H1 (cell line): ENCODE measurements around the gene FECH. TPM values are rescaled to one million over a fixed set of nuclear protein-coding genes. Genes with fewer than 3 reads are reported as not detected.
A peak's percentile ranks its signal among the peaks of the same experiment; 100 is the strongest.

ENCODE experiments used
- BCL11A ChIP-seq, 2 experiments: IDR thresholded peaks; one replicate each; pipeline ENCODE4 v1.6.1; 2011; ENCODE audit warnings: low read depth in 2 of 2, low read length in 2 of 2, mild to moderate bottlenecking in 2 of 2
- CEBPB ChIP-seq: IDR thresholded peaks from 2 replicates; pipeline ENCODE4 v1.6.1; 2012; ENCODE audit warnings: low read depth, low read length
- CHD7 ChIP-seq: fragments of 300-600 bp; sonication (generic); IDR thresholded peaks from 2 replicates; pipeline ENCODE4 v1.7.1; 2012; ENCODE audit warnings: low read length, moderate library complexity, mild to moderate bottlenecking, inconsistent platforms; ENCODE audit not compliant: insufficient replicate concordance
- HDAC2 ChIP-seq, 2 experiments: fragments of 300-600 bp in 1 of 2; sonication (generic) in 1 of 2; IDR thresholded peaks; 2 replicates each; pipeline ENCODE4 v1.6.1; 2011 to 2012; ENCODE audit warnings: low read depth in 2 of 2, low read length in 2 of 2, mild to moderate bottlenecking in 2 of 2, moderate library complexity in 2 of 2, borderline replicate concordance in 1 of 2, inconsistent platforms in 1 of 2
- HDAC6 ChIP-seq: IDR thresholded peaks from one replicate; pipeline ENCODE4 v1.7.1; 2012; ENCODE audit warnings: low read depth, mild to moderate bottlenecking, inconsistent platforms, low read length, moderate library complexity
- JUND ChIP-seq: IDR thresholded peaks from 2 replicates; pipeline ENCODE4 v1.6.1; 2011; ENCODE audit warnings: mild to moderate bottlenecking, improper control_type of control experiment, low read length
- NANOG ChIP-seq: IDR thresholded peaks from 2 replicates; pipeline ENCODE4 v1.6.1; 2011; ENCODE audit warnings: low read length, low read depth, mild to moderate bottlenecking, inconsistent platforms; ENCODE audit not compliant: insufficient read depth, poor library complexity, severe bottlenecking
- POLR2AphosphoS5 ChIP-seq: IDR thresholded peaks from 2 replicates; pipeline ENCODE4 v1.6.1; 2011; ENCODE audit warnings: low read depth, low read length
- SP1 ChIP-seq: IDR thresholded peaks from 2 replicates; pipeline ENCODE4 v1.6.1; 2011; ENCODE audit warnings: low read depth, low read length
- YY1 ChIP-seq: IDR thresholded peaks from 2 replicates; pipeline ENCODE4 v1.6.1; 2011; ENCODE audit warnings: low read depth, mild to moderate bottlenecking, low read length
- polyA plus RNA-seq, 7 experiments: library from polyadenylated mRNA; depleted of rRNA in 3 of 7; stranded (reverse) in 5 of 7; unstranded in 2 of 7; fragments of >200 nt in 5 of 7; fragments of 200-250 nt in 2 of 7; gene quantifications; 1 replicate in 5 of 7; 2 replicates in 1 of 7; 4 replicates in 1 of 7; pipeline versions ENCODE4 v1.2.1 to v1.2.3, GENCODE V29; 2011 to 2013; ENCODE audit warnings: missing spikeins in 2 of 7, mixed read lengths in 2 of 7
- total RNA-seq: library from RNA; stranded (reverse); fragmentation: NEBNext Ultra II Directional; extraction: Animal tissue kit (Norgen Biotek cat#: 25700); gene quantifications from 2 replicates; pipeline ENCODE4 v1.2.1, GENCODE V29; 2021

The FECH gene
- total and polyA plus RNA-seq, 2 of the 8 experiments (the other 6 are each of a cell fraction or from before 2014, with no cell fraction given), result 13.1 to 26.6 TPM

GRCh38 chr18:57586251-57587049 is at the start of gene FECH (continued):
- no peak for TF ChIP-seq CHD7
- peak; percentile 2; the same call in 1 of the 2 replicates for TF ChIP-seq POLR2AphosphoS5
- TF ChIP-seq NANOG, result no peak
- no peak for TF ChIP-seq BCL11A (IDR thresholded peaks at IDR 0.05; ENCODE audit: low read depth in 2 of 2, low read length in 2 of 2)
- no peak for TF ChIP-seq CEBPB
- peak; percentile 86; the same call in 1 of the 2 replicates for TF ChIP-seq YY1
- TF ChIP-seq HDAC2 (IDR thresholded peaks at IDR 0.05; ENCODE audit: borderline replicate concordance in 1 of 2, low read depth in 2 of 2, low read length in 2 of 2), result peak; percentile 28 to 81; a peak in 1 of 4 replicates
- no peak for TF ChIP-seq SP1
- TF ChIP-seq HDAC6, result no peak
- no peak for TF ChIP-seq JUND
